Nephron progenitor cell (in vitro differentiated cells): ENCODE results near the gene ANP32A.

ENCODE experiments used
- DNase-seq: peaks from one replicate; pipeline ENCODE4 v3.0.0; 2021
- H3K27ac Mint-ChIP-seq: 2 replicates; pipeline ENCODE4 v1.8.0; 2021; ENCODE audit warnings: mild to moderate bottlenecking, moderate library complexity, mixed read lengths
- H3K27me3 Mint-ChIP-seq: 2 replicates; pipeline ENCODE4 v1.8.0; 2021; ENCODE audit warnings: mild to moderate bottlenecking, low read depth, mixed read lengths; ENCODE audit not compliant: poor library complexity
- H3K36me3 Mint-ChIP-seq: 2 replicates; pipeline ENCODE4 v1.8.0; 2021; ENCODE audit warnings: low read depth, mixed read lengths
- H3K4me1 Mint-ChIP-seq: 2 replicates; pipeline ENCODE4 v1.8.0; 2021; ENCODE audit warnings: mixed read lengths
- H3K4me3 Mint-ChIP-seq: 2 replicates; pipeline ENCODE4 v1.8.0; 2021; ENCODE audit warnings: mild to moderate bottlenecking, moderate library complexity, mixed read lengths
- H3K9me3 Mint-ChIP-seq: 2 replicates; pipeline ENCODE4 v1.8.0; 2021; ENCODE audit warnings: mild to moderate bottlenecking, moderate library complexity, mixed read lengths
- CTCF ChIP-seq: fragments of 200-600 bp; sonication (generic); IDR thresholded peaks from 2 replicates; pipeline ENCODE4 v1.5.0; 2021; ENCODE audit warnings: antibody characterized with exemption

The ANP32A gene

DNA sequence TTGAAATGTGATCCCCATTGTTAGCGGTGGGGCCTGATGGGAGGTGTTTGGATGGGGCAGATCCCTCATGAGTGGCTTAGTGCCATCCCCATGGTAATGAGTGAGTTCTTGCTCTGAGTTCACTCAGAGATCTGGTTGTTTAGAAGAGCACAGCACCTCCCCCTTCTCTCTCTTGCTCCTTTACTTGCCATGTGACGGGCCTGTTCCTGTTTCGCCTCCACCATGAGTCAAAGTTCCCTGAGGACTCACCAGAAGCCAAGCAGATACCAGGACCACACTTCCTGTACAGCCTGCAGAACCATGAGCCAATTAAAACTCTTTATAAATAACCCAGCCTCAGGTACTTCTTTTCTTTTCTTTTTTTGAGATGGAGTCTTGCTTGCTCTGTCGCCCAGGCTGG is 46.6 kb downstream of the ANP32A start:
- Mint-ChIP-seq H3K4me3 (no peak overlapping the region), H3K36me3 (peaks cover 21% of the 10 kb centered on the region), H3K27ac (no peak overlapping the region), H3K4me1 (peaks cover 13% of the 10 kb centered on the region), H3K9me3 (peaks cover 6% of the 10 kb centered on the region), H3K27me3 (peaks cover 3% of the 10 kb centered on the region)
- TF ChIP-seq CTCF = no peak
- no peak for DNase-seq

DNA sequence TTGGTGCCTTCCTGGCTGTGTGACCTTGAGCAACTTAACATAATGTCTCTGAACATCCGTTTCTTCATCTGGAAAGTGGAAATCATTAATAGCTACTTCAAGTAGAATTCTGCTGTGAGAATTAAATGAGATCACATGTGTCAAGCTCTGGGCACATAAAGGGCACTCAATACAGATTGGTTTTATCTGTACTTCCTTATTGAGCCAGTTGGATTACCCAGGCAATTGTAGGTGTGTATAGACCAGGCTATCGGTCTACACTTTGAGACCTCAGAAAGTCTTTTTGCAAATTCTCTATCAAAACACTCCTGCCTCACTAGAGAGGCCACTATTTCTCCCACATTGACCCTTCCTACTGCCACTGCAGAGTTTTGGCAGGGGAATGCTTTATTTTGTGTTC is 47.7 kb downstream of the ANP32A start:
- Mint-ChIP-seq H3K27me3 (peaks cover 3% of the 10 kb centered on the region), H3K9me3 (peaks cover 6% of the 10 kb centered on the region), H3K27ac (no peak overlapping the region), H3K4me1 (peaks cover 13% of the 10 kb centered on the region), H3K4me3 (no peak overlapping the region), H3K36me3 (peaks cover 10% of the 10 kb centered on the region)
- TF ChIP-seq CTCF = no peak
- DNase-seq = no peak

DNA sequence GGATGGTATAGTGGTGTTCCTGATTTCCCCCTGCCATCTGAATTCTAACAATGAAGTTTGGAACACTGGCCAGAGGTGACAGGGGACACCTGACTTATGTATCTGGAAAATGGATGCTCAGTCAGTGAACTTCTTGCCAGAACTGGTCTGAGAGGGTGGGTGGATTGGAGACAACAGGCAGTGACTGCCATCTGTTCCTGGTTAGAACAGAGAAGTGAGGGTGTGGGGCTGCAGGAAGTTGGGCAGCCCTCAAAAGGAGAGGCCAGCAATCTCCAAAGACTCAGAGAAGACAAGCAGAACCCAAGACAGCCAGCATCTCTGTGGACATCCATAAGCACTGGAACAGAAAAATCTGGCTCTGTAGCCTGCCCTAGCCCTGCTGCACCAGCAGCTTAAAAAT is 50.5 kb downstream of the ANP32A start:
- H3K4me1 Mint-ChIP-seq = peaks cover 13% of the 10 kb centered on the region
- no peak for DNase-seq
- no peaks in the 10 kb centered on the region for H3K36me3 Mint-ChIP-seq
- H3K4me3 Mint-ChIP-seq = no peak overlapping the region
- no peak for TF ChIP-seq CTCF
- no peak overlapping the region for H3K27ac Mint-ChIP-seq
- peaks cover 3% of the 10 kb centered on the region for H3K27me3 Mint-ChIP-seq
- peaks cover 6% of the 10 kb centered on the region for H3K9me3 Mint-ChIP-seq

DNA sequence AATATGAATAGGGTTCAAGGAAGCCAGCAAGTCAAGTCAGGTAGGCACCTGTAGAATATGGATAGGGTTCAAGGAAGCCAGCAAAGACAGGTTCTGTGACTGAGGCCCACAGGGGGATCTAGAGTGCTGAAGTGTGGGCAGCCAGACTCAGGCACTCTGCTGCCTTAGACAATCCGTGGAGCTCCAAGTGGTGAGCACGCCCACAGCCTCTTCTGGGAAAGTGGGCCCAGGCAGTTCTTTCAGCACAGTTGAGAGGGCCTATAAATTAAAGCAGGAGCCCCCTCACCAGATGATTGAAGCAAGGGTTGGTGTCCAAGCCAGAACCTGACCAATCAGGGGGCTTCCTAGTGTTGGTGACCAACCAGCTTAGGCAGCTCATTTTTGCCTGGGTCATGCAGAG is 51.0 kb downstream of the ANP32A start:
- no peak for TF ChIP-seq CTCF
- H3K27ac Mint-ChIP-seq = no peak overlapping the region
- no peak for DNase-seq
- no peaks in the 10 kb centered on the region for H3K36me3 Mint-ChIP-seq
- H3K9me3 Mint-ChIP-seq = peaks cover 6% of the 10 kb centered on the region
- peaks cover 3% of the 10 kb centered on the region for H3K27me3 Mint-ChIP-seq
- H3K4me1 Mint-ChIP-seq = peaks cover 13% of the 10 kb centered on the region
- no peak overlapping the region for H3K4me3 Mint-ChIP-seq

- no peak for DNase-seq
- H3K27ac Mint-ChIP-seq = no peak overlapping the region
- peaks cover under 1% of the 10 kb centered on the region for H3K27me3 Mint-ChIP-seq
- no peaks in the 10 kb centered on the region for H3K36me3 Mint-ChIP-seq
- H3K4me1 Mint-ChIP-seq = peaks cover 8% of the 10 kb centered on the region
- no peaks in the 10 kb centered on the region for H3K9me3 Mint-ChIP-seq
- no peak for TF ChIP-seq CTCF
- no peak overlapping the region for H3K4me3 Mint-ChIP-seq
Measured at GRCh38 chr15:68768321-68768720, 52.4 kb downstream of the ANP32A start.

- H3K4me1 Mint-ChIP-seq = peaks cover 8% of the 10 kb centered on the region
- H3K4me3 Mint-ChIP-seq = no peak overlapping the region
- DNase-seq = no peak
Measured at GRCh38 chr15:68767833-68768232, 52.9 kb downstream of the ANP32A start.

More at GRCh38 chr15:68767833-68768232, 52.9 kb downstream of the ANP32A start:
- Mint-ChIP-seq H3K36me3 (no peaks in the 10 kb centered on the region), H3K27ac (no peak overlapping the region), H3K9me3 (no peaks in the 10 kb centered on the region), H3K27me3 (peaks cover 3% of the 10 kb centered on the region)
- no peak for TF ChIP-seq CTCF
